HepG2 (cell line): ENCODE results near the gene LAMA5. TPM values are rescaled to one million over a fixed set of nuclear protein-coding genes. Genes with fewer than 3 reads are reported as not detected.

ENCODE experiments used
- ATAC-seq: fragments of 200-7000 bp; cut with Tn5 transposase; 3 replicates; pipeline ENCODE4 v1.9.1; 2020; ENCODE audit warnings: mild to moderate bottlenecking, moderate library complexity
- BruUV-seq: library from RNA; stranded (reverse); fragments of 400-500 nt; replicated peaks from 2 replicates; lab custom pipeline; 2021; lab: Mats Ljungman, UMichigan
- CTCF ChIA-PET: fragments of 300-600 bp; formaldehyde crosslinking; extraction: SDS; loops from one replicate; lab custom pipeline; 2021; ENCODE audit warnings: low total read pairs, inconsistent platforms, low intra/inter-chr PET ratio; lab: Yijun Ruan, JAX
- POLR2A ChIA-PET: fragments of 350-600 bp; sonication (Branson Sonifier 250); formaldehyde crosslinking; loops from one replicate; lab custom pipeline; 2020; ENCODE audit warnings: antibody characterized with exemption, inconsistent platforms; lab: Yijun Ruan, JAX
- DNase-seq: peaks from one replicate; pipeline ENCODE4 v3.0.0-alpha.2; 2015; ENCODE audit warnings: low spot score
- FAIRE-seq: peaks from 3 replicates; lab custom pipeline; 2011; peaks lifted over from hg19 to GRCh38; lab: Jason Lieb, UNC
- H2AFZ ChIP-seq: one replicate; pipeline ENCODE4 v1.6.1; 2011; ENCODE audit warnings: low read length, inconsistent platforms
- H3K27ac ChIP-seq: fragments of 300-600 bp; 3 replicates; pipeline ENCODE4 v1.8.0; 2011; ENCODE audit warnings: mixed run types, mild to moderate bottlenecking, mixed read lengths, low read length, inconsistent platforms; ENCODE audit not compliant: insufficient read depth; ENCODE audit errors: extremely low read length
- H3K27me3 ChIP-seq, 2 experiments: fragments of 200-600 bp in 1 of 2; 2 replicates in 1 of 2; 3 replicates in 1 of 2; pipeline versions ENCODE4 v1.6.0 to v1.8.0; 2011; ENCODE audit warnings: low read length in 2 of 2, mild to moderate bottlenecking in 2 of 2, moderate library complexity in 2 of 2, inconsistent platforms in 1 of 2; ENCODE audit not compliant: insufficient read depth in 2 of 2, control insufficient read depth in 1 of 2
- H3K36me3 ChIP-seq, 2 experiments: fragments of 200-600 bp in 1 of 2; replicated peaks in 1 of 2; 2 replicates in 1 of 2; 3 replicates in 1 of 2; pipeline versions ENCODE4 v1.5.1 to v1.8.0; 2011; ENCODE audit warnings: low read length in 2 of 2, inconsistent platforms in 1 of 2; ENCODE audit not compliant: insufficient read depth in 2 of 2, control insufficient read depth in 1 of 2
- H3K4me1 ChIP-seq: 2 replicates; pipeline ENCODE4 v1.5.1; 2012; ENCODE audit warnings: low read length, inconsistent platforms; ENCODE audit not compliant: insufficient read depth
- H3K4me2 ChIP-seq: 2 replicates; pipeline ENCODE4 v1.6.0; 2011; ENCODE audit warnings: low read depth, low read length, inconsistent platforms
- H3K4me3 ChIP-seq, 3 experiments: fragments of 200-600 bp in 1 of 3; sonication (generic), shearing (Covaris generic) in 1 of 3; replicated peaks in 1 of 3; 2 replicates each; pipeline ENCODE4 v1.5.1; 2011 to 2016; ENCODE audit warnings: low read length in 3 of 3, inconsistent platforms in 2 of 3, low read depth in 2 of 3, mild to moderate bottlenecking in 2 of 3, control low read depth in 1 of 3, mixed read lengths in 1 of 3; ENCODE audit not compliant: insufficient read depth in 1 of 3
- H3K79me2 ChIP-seq: one replicate; pipeline ENCODE4 v1.6.1; 2011; ENCODE audit warnings: low read length, inconsistent platforms; ENCODE audit not compliant: insufficient read depth
- H3K9ac ChIP-seq: 2 replicates; pipeline ENCODE4 v1.6.0; 2011; ENCODE audit warnings: mild to moderate bottlenecking, low read depth, low read length, inconsistent platforms; ENCODE audit not compliant: insufficient read depth
- H3K9me3 ChIP-seq: 2 replicates; pipeline ENCODE4 v1.5.1; 2012; ENCODE audit warnings: mild to moderate bottlenecking, low read length
- H4K20me1 ChIP-seq: 2 replicates; pipeline ENCODE4 v1.6.0; 2011; ENCODE audit warnings: inconsistent platforms, mild to moderate bottlenecking, low read length, moderate library complexity; ENCODE audit not compliant: insufficient read depth
- HOXA3 ChIP-seq: sonication (generic); formaldehyde crosslinking; IDR thresholded peaks from 2 replicates; pipeline ENCODE4 v1.5.0; 2020; ENCODE audit warnings: missing genetic modification reagents
- KDM5B ChIP-seq: sonication (generic); formaldehyde crosslinking; IDR thresholded peaks from 2 replicates; pipeline ENCODE4 v1.4.0; 2020; ENCODE audit warnings: missing genetic modification reagents, mild to moderate bottlenecking, borderline replicate concordance
- MTF2 ChIP-seq: sonication (generic); formaldehyde crosslinking; IDR thresholded peaks from 2 replicates; pipeline ENCODE4 v1.5.0; 2020; ENCODE audit warnings: missing genetic modification reagents, borderline replicate concordance
- NCOA1 ChIP-seq: sonication (generic); formaldehyde crosslinking; IDR thresholded peaks from 2 replicates; pipeline ENCODE4 v1.9.0; 2021; ENCODE audit warnings: missing genetic modification reagents
- RFX3 ChIP-seq: IDR thresholded peaks from 2 replicates; pipeline ENCODE4 v1.6.1; 2016; ENCODE audit warnings: missing biosample characterization, missing genetic modification reagents
- SCMH1 ChIP-seq: sonication (generic); formaldehyde crosslinking; IDR thresholded peaks from 2 replicates; pipeline ENCODE4 v1.9.0; 2021; ENCODE audit warnings: missing genetic modification reagents, mild to moderate bottlenecking, borderline replicate concordance
- TBX2 ChIP-seq: sonication (generic); formaldehyde crosslinking; IDR thresholded peaks from 2 replicates; pipeline ENCODE4 v1.5.0; 2020; ENCODE audit warnings: missing genetic modification reagents, mild to moderate bottlenecking, borderline replicate concordance
- TEAD3 ChIP-seq: optimal IDR thresholded peaks from 2 replicates; pipeline ENCODE3; 2016; ENCODE audit warnings: borderline replicate concordance
- ZBTB21 ChIP-seq: sonication (generic); formaldehyde crosslinking; IDR thresholded peaks from 2 replicates; pipeline ENCODE4 v1.4.0; 2020; ENCODE audit warnings: missing genetic modification reagents
- ZBTB33 ChIP-seq: sonication (generic); formaldehyde crosslinking; IDR thresholded peaks from 2 replicates; pipeline ENCODE4 v1.4.0; 2020; ENCODE audit warnings: missing genetic modification reagents
- ZBTB8A ChIP-seq: sonication (generic); formaldehyde crosslinking; IDR thresholded peaks from 2 replicates; pipeline ENCODE4 v1.4.0; 2020; ENCODE audit warnings: mild to moderate bottlenecking, low read depth, missing genetic modification reagents, borderline replicate concordance
- ZNF335 ChIP-seq: sonication (generic); formaldehyde crosslinking; IDR thresholded peaks from 2 replicates; pipeline ENCODE4 v1.4.0; 2020; ENCODE audit warnings: missing genetic modification reagents
- ZNF629 ChIP-seq: sonication (generic); formaldehyde crosslinking; conservative IDR thresholded peaks from 2 replicates; pipeline ENCODE4 v1.5.0; 2020; ENCODE audit warnings: missing genetic modification reagents
- ZNF660 ChIP-seq: sonication (generic); formaldehyde crosslinking; IDR thresholded peaks from 2 replicates; pipeline ENCODE4 v1.5.1; 2020; ENCODE audit warnings: mild to moderate bottlenecking, low read depth, missing genetic modification reagents, borderline replicate concordance
- ZNF784 ChIP-seq: sonication (generic); formaldehyde crosslinking; IDR thresholded peaks from 2 replicates; pipeline ENCODE4 v1.5.1; 2020; ENCODE audit warnings: missing genetic modification reagents, mild to moderate bottlenecking, borderline replicate concordance
- ZNF878 ChIP-seq: sonication (generic); formaldehyde crosslinking; IDR thresholded peaks from 2 replicates; pipeline ENCODE4 v1.8.1; 2023; ENCODE audit warnings: mild to moderate bottlenecking, missing genetic modification reagents, moderate library complexity
- ZSCAN25 ChIP-seq: sonication (generic); formaldehyde crosslinking; IDR thresholded peaks from 2 replicates; pipeline ENCODE4 v1.8.0; 2022; ENCODE audit warnings: mild to moderate bottlenecking, missing genetic modification reagents
- WGBS: methylation state at CpG from one replicate; pipeline ENCODE4 v1.1.6; 2017; ENCODE audit warnings: low lambda C conversion rate; 5-methylcytosine and 5-hydroxymethylcytosine counted together
- in situ Hi-C: cut with HindIII; loops from 2 replicates; pipeline ENCODE4 v1.10.0; 2017; ENCODE audit warnings: low pct_unique_long_range_greater_than_20kb; ENCODE audit not compliant: extremely low pct_ligation_motif_present
- intact Hi-C: fragments of 100-400 bp; cut with micrococcal nuclease; formaldehyde crosslinking; loops from one replicate; pipeline ENCODE4 v1.10.0; 2022; ENCODE audit not compliant: unreplicated experiment
- polyA plus RNA-seq, 8 experiments: library from polyadenylated mRNA; depleted of rRNA in 3 of 8; stranded (reverse) in 7 of 8; unstranded in 1 of 8; fragments of >200 nt; fragmentation: Illumina TruSeq in 4 of 8; extraction: Trizol in 4 of 8; gene quantifications; 2 replicates each; pipeline versions ENCODE4 v1.2.1 to v1.2.3, GENCODE V29; 2011 to 2016; ENCODE audit warnings: low read depth in 4 of 8, missing spikeins in 1 of 8, mixed read lengths in 1 of 8; ENCODE audit not compliant: insufficient read depth in 1 of 8
- total RNA-seq, 5 experiments: library from RNA; depleted of rRNA; stranded (reverse); fragments of >200 nt; fragmentation: Illumina TruSeq; extraction: Trizol; gene quantifications; 2 replicates each; pipeline ENCODE4 v1.2.3, GENCODE V29; 2016; ENCODE audit warnings: low read depth in 1 of 5

Gene LAMA5
- total and polyA plus RNA-seq, 2 of the 13 experiments (the other 11 are each of a cell fraction or from before 2014, with no cell fraction given): 21.0 to 44.7 TPM

GRCh38 chr20:62298577-62299249, 68.4 kb downstream of the LAMA5 start (continued):
- 0 out of 2 replicates have a peak, but pooled peaks have one; percentile 21 for TF ChIP-seq ZBTB33 (CRISPR knock-in tag)
- TF ChIP-seq TEAD3 (CRISPR knock-in tag): no peak
- TF ChIP-seq ZNF878 (CRISPR knock-in tag): no peak

- WGBS: 67% methylated on average over 29 of the region's 29 CpGs
- peak; percentile 47 for DNase-seq
- no TSS peak for BruUV-seq
- ATAC-seq: no peak
- peak; percentile 65 for FAIRE-seq
- Histone ChIP-seq H3K9me3 (no peaks in the 10 kb centered on the region), H4K20me1 (no peaks in the 10 kb centered on the region), H3K27ac (no peak overlapping the region), H3K4me2 (0 out of 2 replicates have a peak overlapping the region, but pooled peaks have one; percentile 0), H3K4me1 (peaks cover 30% of the 10 kb centered on the region), H3K27me3 (no peaks in the 10 kb centered on the region), H3K79me2 (no peaks in the 10 kb centered on the region), H3K4me3 (no peak overlapping the region), H2AFZ (no peak overlapping the region), H3K36me3 (peaks cover 19 to 26% of the 10 kb centered on the region in 2 experiments), H3K9ac (no peak overlapping the region)
- in situ Hi-C loops: no loop called here
- POLR2A ChIA-PET: interaction anchor here (1.0 to 1.7 kb wide), 2 partner anchors 71 to 89 kb away, joined by 4 to 5 read pairs; partner anchors contain the start of gene RPS21
- CTCF ChIA-PET: interaction anchor here (0.9 kb wide), 1 partner anchor 86 kb away, joined by 3 read pairs; no protein-coding TSS in a partner anchor
- intact Hi-C loops: no loop called here
- TF ChIP-seq SCMH1: no peak
- TF ChIP-seq ZSCAN25 (CRISPR knock-in tag): peak; percentile 92
- peak; percentile 4; the same call in 1 of the 2 replicates for TF ChIP-seq KDM5B (CRISPR knock-in tag)
- peak; percentile 35; the same call in 1 of the 2 replicates for TF ChIP-seq NCOA1 (CRISPR knock-in tag)
- no peak for TF ChIP-seq RFX3 (CRISPR knock-in tag)
- TF ChIP-seq ZNF629 (CRISPR knock-in tag): 0 out of 2 replicates have a peak, but pooled peaks have one; percentile 4
- no peak for TF ChIP-seq ZBTB21 (CRISPR knock-in tag)
- TF ChIP-seq ZNF784 (CRISPR knock-in tag): no peak
- TF ChIP-seq ZNF335 (CRISPR knock-in tag): no peak
- no peak for TF ChIP-seq ZNF660 (CRISPR knock-in tag)
- TF ChIP-seq HOXA3: peak; percentile 66; the same call in 1 of the 2 replicates
- TF ChIP-seq ZBTB8A (CRISPR knock-in tag): no peak
- no peak for TF ChIP-seq TBX2 (CRISPR knock-in tag)
- no peak for TF ChIP-seq MTF2 (CRISPR knock-in tag)
Measured at GRCh38 chr20:62297449-62298227, 69.5 kb downstream of the LAMA5 start.
